Measurements from ENCODE around the gene UBAP2L.

The UBAP2L gene, protein sequence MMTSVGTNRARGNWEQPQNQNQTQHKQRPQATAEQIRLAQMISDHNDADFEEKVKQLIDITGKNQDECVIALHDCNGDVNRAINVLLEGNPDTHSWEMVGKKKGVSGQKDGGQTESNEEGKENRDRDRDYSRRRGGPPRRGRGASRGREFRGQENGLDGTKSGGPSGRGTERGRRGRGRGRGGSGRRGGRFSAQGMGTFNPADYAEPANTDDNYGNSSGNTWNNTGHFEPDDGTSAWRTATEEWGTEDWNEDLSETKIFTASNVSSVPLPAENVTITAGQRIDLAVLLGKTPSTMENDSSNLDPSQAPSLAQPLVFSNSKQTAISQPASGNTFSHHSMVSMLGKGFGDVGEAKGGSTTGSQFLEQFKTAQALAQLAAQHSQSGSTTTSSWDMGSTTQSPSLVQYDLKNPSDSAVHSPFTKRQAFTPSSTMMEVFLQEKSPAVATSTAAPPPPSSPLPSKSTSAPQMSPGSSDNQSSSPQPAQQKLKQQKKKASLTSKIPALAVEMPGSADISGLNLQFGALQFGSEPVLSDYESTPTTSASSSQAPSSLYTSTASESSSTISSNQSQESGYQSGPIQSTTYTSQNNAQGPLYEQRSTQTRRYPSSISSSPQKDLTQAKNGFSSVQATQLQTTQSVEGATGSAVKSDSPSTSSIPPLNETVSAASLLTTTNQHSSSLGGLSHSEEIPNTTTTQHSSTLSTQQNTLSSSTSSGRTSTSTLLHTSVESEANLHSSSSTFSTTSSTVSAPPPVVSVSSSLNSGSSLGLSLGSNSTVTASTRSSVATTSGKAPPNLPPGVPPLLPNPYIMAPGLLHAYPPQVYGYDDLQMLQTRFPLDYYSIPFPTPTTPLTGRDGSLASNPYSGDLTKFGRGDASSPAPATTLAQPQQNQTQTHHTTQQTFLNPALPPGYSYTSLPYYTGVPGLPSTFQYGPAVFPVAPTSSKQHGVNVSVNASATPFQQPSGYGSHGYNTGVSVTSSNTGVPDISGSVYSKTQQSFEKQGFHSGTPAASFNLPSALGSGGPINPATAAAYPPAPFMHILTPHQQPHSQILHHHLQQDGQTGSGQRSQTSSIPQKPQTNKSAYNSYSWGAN

DNA sequence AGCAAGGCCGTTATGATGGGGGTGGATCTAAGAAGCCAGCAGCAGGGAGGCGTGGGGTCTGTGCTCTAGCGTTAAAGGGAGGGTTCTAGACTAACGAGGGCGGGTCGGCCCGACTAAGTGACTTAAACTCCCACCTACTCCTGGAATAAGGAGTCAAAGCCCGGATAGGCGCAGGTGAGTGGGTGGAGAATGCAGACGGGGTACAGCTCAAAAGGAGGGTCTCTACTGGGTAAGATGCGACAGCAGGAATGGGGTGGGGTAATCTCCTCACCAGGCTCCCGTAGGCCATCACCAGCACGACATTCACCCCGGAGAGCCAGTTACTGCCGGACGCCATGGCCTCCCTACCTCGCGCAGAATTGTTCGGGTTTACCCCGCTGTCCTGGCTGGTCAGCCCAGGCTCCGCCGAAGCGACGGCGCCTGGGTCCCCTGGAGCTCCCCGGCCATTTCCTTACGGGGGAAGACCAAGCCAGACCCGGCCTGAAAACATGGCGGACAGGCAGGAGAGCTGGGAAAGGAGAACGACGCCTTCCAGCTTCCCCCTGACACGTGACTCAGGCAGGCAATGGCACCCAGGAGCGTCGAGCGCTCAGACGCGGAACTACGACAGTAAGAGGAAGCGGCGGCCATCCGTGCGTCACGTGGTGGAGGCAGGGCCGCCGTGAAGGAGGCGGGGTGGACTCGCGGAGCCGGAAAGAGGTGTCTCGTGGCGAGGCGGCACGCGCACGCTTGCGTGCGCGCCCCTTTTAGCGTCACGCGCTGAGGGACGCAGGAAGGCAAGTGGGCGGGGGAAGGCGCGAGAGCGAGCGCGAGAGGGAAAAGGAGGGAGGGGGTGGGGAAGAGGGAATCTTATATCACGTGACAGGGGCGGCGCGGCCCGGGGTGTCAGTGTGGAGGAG lies at the start of gene UBAP2L:
Gene UBAP2L, plus strand, starts transcription at position 885 of the 899 bp plus-strand sequence. CDS start 4,169 bp downstream, outside the sequence.
- TF ChIP-seq, protein P1, sequence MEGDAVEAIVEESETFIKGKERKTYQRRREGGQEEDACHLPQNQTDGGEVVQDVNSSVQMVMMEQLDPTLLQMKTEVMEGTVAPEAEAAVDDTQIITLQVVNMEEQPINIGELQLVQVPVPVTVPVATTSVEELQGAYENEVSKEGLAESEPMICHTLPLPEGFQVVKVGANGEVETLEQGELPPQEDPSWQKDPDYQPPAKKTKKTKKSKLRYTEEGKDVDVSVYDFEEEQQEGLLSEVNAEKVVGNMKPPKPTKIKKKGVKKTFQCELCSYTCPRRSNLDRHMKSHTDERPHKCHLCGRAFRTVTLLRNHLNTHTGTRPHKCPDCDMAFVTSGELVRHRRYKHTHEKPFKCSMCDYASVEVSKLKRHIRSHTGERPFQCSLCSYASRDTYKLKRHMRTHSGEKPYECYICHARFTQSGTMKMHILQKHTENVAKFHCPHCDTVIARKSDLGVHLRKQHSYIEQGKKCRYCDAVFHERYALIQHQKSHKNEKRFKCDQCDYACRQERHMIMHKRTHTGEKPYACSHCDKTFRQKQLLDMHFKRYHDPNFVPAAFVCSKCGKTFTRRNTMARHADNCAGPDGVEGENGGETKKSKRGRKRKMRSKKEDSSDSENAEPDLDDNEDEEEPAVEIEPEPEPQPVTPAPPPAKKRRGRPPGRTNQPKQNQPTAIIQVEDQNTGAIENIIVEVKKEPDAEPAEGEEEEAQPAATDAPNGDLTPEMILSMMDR (IDR thresholded peaks at IDR 0.05; ENCODE audit: low read depth, low read length) = no peak
- peak; percentile 99 for DNase-seq (ENCODE audit: extremely low read depth, low read depth)

DNA sequence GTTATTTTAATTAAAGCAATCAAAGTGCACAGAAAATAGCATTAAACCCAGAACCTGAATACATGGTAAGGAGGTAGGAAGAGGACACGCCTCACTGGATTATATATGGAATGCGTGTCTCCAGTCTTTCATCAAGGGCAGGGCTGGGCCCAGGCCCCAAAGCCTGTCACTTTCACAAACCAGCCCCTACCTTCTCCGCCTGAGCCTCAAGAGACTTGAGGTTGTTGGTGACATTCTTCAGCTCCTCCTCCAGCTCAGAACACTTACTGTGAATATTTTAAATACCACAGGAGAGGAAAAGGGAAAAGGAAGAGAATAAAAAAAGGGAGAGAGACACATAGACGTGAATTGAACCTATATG lies 49.6 kb upstream of the UBAP2L start:
- no peak for DNase-seq (ENCODE audit: extremely low read depth, low read depth)
- TF ChIP-seq, protein P1 (IDR thresholded peaks at IDR 0.05; ENCODE audit: low read depth, low read length) = no peak

DNA sequence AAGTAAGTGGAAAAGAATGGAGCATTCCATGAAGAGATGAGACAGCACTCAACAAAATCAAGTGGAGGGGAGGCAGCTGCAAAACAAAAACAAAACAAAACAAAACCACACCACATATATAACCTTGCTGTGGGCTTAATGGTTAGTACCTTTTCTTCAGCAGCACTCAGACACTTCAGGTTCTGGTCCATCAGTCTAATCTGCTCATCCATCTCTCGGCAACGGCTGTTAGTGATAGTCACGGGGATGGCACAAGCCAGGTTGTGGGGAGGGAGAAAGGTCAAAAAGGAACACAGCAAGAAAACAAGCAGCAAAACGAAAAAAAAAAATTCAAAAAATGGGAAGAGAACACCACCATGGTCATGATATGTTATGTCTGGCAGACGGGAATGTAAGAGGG lies 48.9 kb upstream of the UBAP2L start:
- no peak for DNase-seq (ENCODE audit: extremely low read depth, low read depth)
- TF ChIP-seq, protein P1 (IDR thresholded peaks at IDR 0.05; ENCODE audit: low read depth, low read length) = no peak

DNA sequence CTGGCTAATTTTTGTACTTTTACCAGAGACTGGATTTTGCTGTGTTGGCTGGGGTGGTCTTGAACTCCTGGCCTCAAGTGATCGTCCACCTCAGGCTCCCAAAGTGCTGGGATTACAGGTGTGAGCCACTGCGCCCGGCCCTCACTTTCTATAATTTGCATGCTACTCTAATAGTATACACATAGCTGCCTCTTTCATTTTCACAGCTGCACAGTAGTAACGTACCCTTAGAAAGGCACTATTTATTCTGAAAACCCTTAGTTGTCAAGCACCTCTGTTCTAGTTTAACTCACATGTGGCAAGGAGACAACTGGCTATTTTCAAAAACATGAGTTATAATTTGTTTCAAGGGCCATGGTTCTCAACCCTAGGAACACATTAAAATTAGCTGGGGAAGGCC lies 46.1 kb upstream of the UBAP2L start:
- DNase-seq (ENCODE audit: extremely low read depth, low read depth) = no peak

DNA sequence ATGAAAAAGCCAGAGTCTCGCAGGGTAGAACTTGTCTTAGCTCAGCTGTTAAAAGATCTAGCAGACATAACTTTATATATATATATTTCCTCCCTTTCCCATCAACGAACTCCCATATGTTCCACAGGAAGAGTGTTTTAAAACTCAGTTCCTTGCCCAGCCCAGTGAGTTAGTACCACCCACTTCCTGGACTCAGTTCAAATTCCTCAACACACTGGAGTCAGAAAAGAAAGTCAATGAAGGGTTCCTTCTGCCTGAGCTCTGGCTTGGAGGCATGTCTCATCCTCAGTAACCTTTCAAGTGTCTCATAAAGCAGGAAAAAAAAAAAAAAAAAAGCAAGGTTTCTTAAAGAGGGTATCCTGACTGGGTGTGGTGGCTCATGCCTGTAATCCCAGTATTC lies 44.4 kb upstream of the UBAP2L start:
- DNase-seq (ENCODE audit: extremely low read depth, low read depth) = no peak

More for the DNA sequence above, 46.1 kb upstream of the UBAP2L start:
- TF ChIP-seq, protein P1 (IDR thresholded peaks at IDR 0.05; ENCODE audit: low read depth, low read length) = no peak

DNA sequence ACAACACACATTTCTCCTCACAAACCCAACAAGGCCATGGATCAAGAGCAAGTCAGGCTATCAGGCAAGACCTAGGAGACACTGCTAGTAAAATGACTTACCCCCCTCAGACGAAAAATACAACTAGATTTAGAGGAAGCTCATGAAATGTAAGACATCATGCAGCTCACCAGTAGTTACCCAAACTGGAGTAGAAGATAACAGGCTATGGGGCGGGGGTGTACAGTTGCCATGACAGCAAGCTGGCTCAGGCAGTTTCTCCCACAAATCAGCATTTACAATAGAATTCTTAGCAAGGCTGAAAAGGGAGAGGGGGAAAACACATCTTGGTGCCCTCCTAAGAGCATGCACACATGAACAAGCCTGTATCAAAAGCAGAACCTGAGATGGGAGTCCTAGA lies 42.7 kb upstream of the UBAP2L start:
- DNase-seq (ENCODE audit: extremely low read depth, low read depth) = no peak
- TF ChIP-seq, protein P1 (IDR thresholded peaks at IDR 0.05; ENCODE audit: low read depth, low read length) = no peak

More for the DNA sequence above, 44.4 kb upstream of the UBAP2L start:
- TF ChIP-seq, protein P1 (IDR thresholded peaks at IDR 0.05; ENCODE audit: low read depth, low read length) = no peak

Measured in AG09319 (cell line).